B cell (primary cell): ENCODE measurements around the gene CORO2B. TPM values are rescaled to one million over a fixed set of nuclear protein-coding genes. Genes with fewer than 3 reads are reported as not detected.

Experiments
- ATAC-seq: fragments of 200-7000 bp; cut with Tn5 transposase; one replicate; pipeline ENCODE4 v1.10.0; 2021; ENCODE audit warnings: low read depth, mild to moderate bottlenecking, moderate number of reproducible peaks, moderate library complexity
- CTCF ChIA-PET: fragments of 350-600 bp; sonication (Branson Sonifier 250); formaldehyde crosslinking; loops from one replicate; lab custom pipeline; 2021; ENCODE audit warnings: antibody characterized with exemption, inconsistent platforms; lab: Charles Lee
- POLR2A ChIA-PET: fragments of 350-600 bp; sonication (Branson Sonifier 250); formaldehyde crosslinking; loops from one replicate; lab custom pipeline; 2021; ENCODE audit warnings: antibody characterized with exemption; lab: Charles Lee
- DNase-seq: peaks from one replicate; pipeline ENCODE4 v3.0.0; 2013
- H2AFZ ChIP-seq: 2 replicates; pipeline ENCODE4 v1.6.1; 2012; ENCODE audit warnings: mild to moderate bottlenecking, low read depth, low read length; ENCODE audit not compliant: insufficient read depth, poor library complexity, severe bottlenecking
- H3K27ac ChIP-seq, 2 donors: 1 replicate in 1 of 2; 2 replicates in 1 of 2; pipeline ENCODE4 v1.5.1; 2012 to 2013; ENCODE audit warnings: low read length in 2 of 2, mild to moderate bottlenecking in 2 of 2, moderate library complexity in 1 of 2
- H3K27me3 ChIP-seq, 4 experiments: fragments of 200-600 bp in 1 of 4; sonication (generic) in 1 of 4; replicated peaks in 1 of 4; 1 replicate in 2 of 4; 2 replicates in 2 of 4; pipeline versions ENCODE4 v1.6.1 to v1.7.0; 2013 to 2016; ENCODE audit warnings: low read length in 3 of 4, mild to moderate bottlenecking in 2 of 4, mixed read lengths in 1 of 4, moderate library complexity in 1 of 4; ENCODE audit not compliant: insufficient read depth in 4 of 4, control insufficient read depth in 3 of 4; ENCODE audit errors: control extremely low read depth in 1 of 4
- H3K36me3 ChIP-seq, 2 experiments: replicated peaks in 1 of 2; 1 replicate in 1 of 2; 2 replicates in 1 of 2; pipeline versions ENCODE4 v1.6.1 to v1.7.1; 2013; ENCODE audit warnings: low read length in 1 of 2; ENCODE audit not compliant: insufficient read depth in 2 of 2, control insufficient read depth in 1 of 2; ENCODE audit errors: control extremely low read depth in 1 of 2, extremely low read depth in 1 of 2
- H3K4me1 ChIP-seq, 2 donors: fragments of 200-600 bp in 1 of 2; sonication (generic) in 1 of 2; 1 replicate in 1 of 2; 2 replicates in 1 of 2; pipeline versions ENCODE4 v1.5.1 to v1.6.1; 2013 to 2017; ENCODE audit warnings: low read length in 2 of 2; ENCODE audit not compliant: control insufficient read depth in 2 of 2, insufficient read depth in 2 of 2
- H3K4me2 ChIP-seq: replicated peaks from 2 replicates; pipeline ENCODE3; 2012; ENCODE audit warnings: mild to moderate bottlenecking, low read depth, low read length; ENCODE audit not compliant: poor library complexity, severe bottlenecking
- H3K4me3 ChIP-seq, 5 experiments: fragments of 200-600 bp in 1 of 5; sonication (generic) in 1 of 5; 1 replicate in 3 of 5; 2 replicates in 2 of 5; pipeline versions ENCODE4 v1.5.1 to v1.7.0; 2011 to 2016; ENCODE audit warnings: low read length in 4 of 5, mild to moderate bottlenecking in 4 of 5, low read depth in 2 of 5, control low read depth in 1 of 5, moderate library complexity in 1 of 5; ENCODE audit not compliant: insufficient read depth in 1 of 5; ENCODE audit errors: control extremely low read depth in 1 of 5, extremely low read depth in 1 of 5
- H3K79me2 ChIP-seq: fragments of 200-600 bp; sonication (generic); one replicate; pipeline ENCODE4 v1.6.0; 2016; ENCODE audit warnings: low read length; ENCODE audit not compliant: control insufficient read depth, insufficient read depth
- H3K9ac ChIP-seq: fragments of 200-600 bp; sonication (generic); 2 replicates; pipeline ENCODE4 v1.6.1; 2017; ENCODE audit warnings: mild to moderate bottlenecking, low read length, moderate library complexity
- H3K9me3 ChIP-seq, 3 donors: one replicate each; pipeline versions ENCODE4 v1.6.1 to v1.7.1; 2013; ENCODE audit warnings: low read length in 2 of 3; ENCODE audit not compliant: control insufficient read depth in 2 of 3, insufficient read depth in 1 of 3; ENCODE audit errors: control extremely low read depth in 1 of 3
- H4K20me1 ChIP-seq: 2 replicates; pipeline ENCODE4 v1.6.0; 2012; ENCODE audit warnings: mild to moderate bottlenecking, low read length; ENCODE audit not compliant: insufficient read depth, control insufficient read depth, poor library complexity, severe bottlenecking
- H3K27ac Mint-ChIP-seq: one replicate; pipeline ENCODE4 v1.8.0; 2021; ENCODE audit warnings: mixed read lengths
- H3K27me3 Mint-ChIP-seq: one replicate; pipeline ENCODE4 v1.8.0; 2021; ENCODE audit warnings: mixed read lengths
- H3K4me1 Mint-ChIP-seq: one replicate; pipeline ENCODE4 v1.8.0; 2021; ENCODE audit warnings: mixed read lengths
- H3K4me3 Mint-ChIP-seq: one replicate; pipeline ENCODE4 v1.8.0; 2021; ENCODE audit warnings: mixed read lengths
- H3K9me3 Mint-ChIP-seq: one replicate; pipeline ENCODE4 v1.8.0; 2022; ENCODE audit warnings: mixed read lengths; ENCODE audit not compliant: insufficient read depth
- EZH2 ChIP-seq: IDR thresholded peaks from 2 replicates; pipeline ENCODE4 v1.6.1; 2012; ENCODE audit warnings: borderline replicate concordance, low read depth, mild to moderate bottlenecking, moderate library complexity, low read length; ENCODE audit not compliant: insufficient read depth, poor library complexity, severe bottlenecking
- WGBS: methylation state at CpG from one replicate; pipeline ENCODE4 v1.1.5; 2013; ENCODE audit warnings: missing lambda C conversion rate; ENCODE audit not compliant: insufficient coverage; 5-methylcytosine and 5-hydroxymethylcytosine counted together
- intact Hi-C: fragments of 100-400 bp; cut with micrococcal nuclease; formaldehyde crosslinking; loops from one replicate; pipeline ENCODE4 v1.10.0; 2022
- polyA plus RNA-seq: library from polyadenylated mRNA; depleted of rRNA; stranded (reverse); fragments of >200 nt; gene quantifications from 2 replicates; pipeline ENCODE4 v1.2.3, GENCODE V29; 2012
- total RNA-seq, 2 donors: library from RNA; stranded (reverse); fragments of 120-200 nt in 1 of 2; gene quantifications; 1 replicate in 1 of 2; 2 replicates in 1 of 2; pipeline versions ENCODE4 v1.2.3 to v1.2.4, GENCODE V29; 2013 to 2022
- TF ChIP-seq, protein P1 (sequence below): fragments of 200-600 bp; IDR thresholded peaks from one replicate; pipeline ENCODE4 v1.8.0; 2022; ENCODE audit warnings: antibody characterized with exemption, mild to moderate bottlenecking

The CORO2B gene
- total and polyA plus RNA-seq, 2 donors (not counting 1 experiment from before 2014, with no cell fraction given) = 9.5 to 11.3 TPM

- ChIA-PET CTCF (interaction anchor here (1.0 kb wide), 1 partner anchor 17 kb away, joined by 3 read pairs; no protein-coding TSS in a partner anchor), POLR2A (no interaction called here)
- no peak for ATAC-seq
- Mint-ChIP-seq H3K27me3 (peaks cover 27% of the 10 kb centered on the region), H3K4me1 (no peaks in the 10 kb centered on the region), H3K4me3 (no peak overlapping the region), H3K27ac (no peak overlapping the region), H3K9me3 (no peaks in the 10 kb centered on the region)
- Histone ChIP-seq H2AFZ (no peak overlapping the region), H3K27me3 (peaks cover 0 to 3% (median 0%) of the 10 kb centered on the region in 4 experiments), H3K9ac (no peak overlapping the region), H3K4me1 (no peaks in the 10 kb centered on the region), H3K4me3 (no peak overlapping the region), H3K79me2 (no peaks in the 10 kb centered on the region), H3K9me3 (peaks cover 1 to 9% (median 4%) of the 10 kb centered on the region in 3 donors), H4K20me1 (no peaks in the 10 kb centered on the region), H3K27ac (no peak overlapping the region), H3K36me3 (no peaks in the 10 kb centered on the region), H3K4me2 (no peak overlapping the region)
- 95% methylated on average over 4 of the region's 4 CpGs for WGBS
- TF ChIP-seq, protein P1, sequence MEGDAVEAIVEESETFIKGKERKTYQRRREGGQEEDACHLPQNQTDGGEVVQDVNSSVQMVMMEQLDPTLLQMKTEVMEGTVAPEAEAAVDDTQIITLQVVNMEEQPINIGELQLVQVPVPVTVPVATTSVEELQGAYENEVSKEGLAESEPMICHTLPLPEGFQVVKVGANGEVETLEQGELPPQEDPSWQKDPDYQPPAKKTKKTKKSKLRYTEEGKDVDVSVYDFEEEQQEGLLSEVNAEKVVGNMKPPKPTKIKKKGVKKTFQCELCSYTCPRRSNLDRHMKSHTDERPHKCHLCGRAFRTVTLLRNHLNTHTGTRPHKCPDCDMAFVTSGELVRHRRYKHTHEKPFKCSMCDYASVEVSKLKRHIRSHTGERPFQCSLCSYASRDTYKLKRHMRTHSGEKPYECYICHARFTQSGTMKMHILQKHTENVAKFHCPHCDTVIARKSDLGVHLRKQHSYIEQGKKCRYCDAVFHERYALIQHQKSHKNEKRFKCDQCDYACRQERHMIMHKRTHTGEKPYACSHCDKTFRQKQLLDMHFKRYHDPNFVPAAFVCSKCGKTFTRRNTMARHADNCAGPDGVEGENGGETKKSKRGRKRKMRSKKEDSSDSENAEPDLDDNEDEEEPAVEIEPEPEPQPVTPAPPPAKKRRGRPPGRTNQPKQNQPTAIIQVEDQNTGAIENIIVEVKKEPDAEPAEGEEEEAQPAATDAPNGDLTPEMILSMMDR = no peak
- no peak for TF ChIP-seq EZH2
- no peak for DNase-seq
- intact Hi-C loops = no loop called here
These were observed 36.0 kb upstream of the CORO2B start for GRCh38 chr15:68542771-68543164.

GRCh38 chr15:68543165-68544008 is 35.4 kb upstream of the CORO2B start:
- no peak overlapping the region for H2AFZ ChIP-seq
- no peak overlapping the region for H3K9ac ChIP-seq
- intact Hi-C loops = no loop called here
- H3K27ac ChIP-seq = no peak overlapping the region
- no peaks in the 10 kb centered on the region for H4K20me1 ChIP-seq
- Mint-ChIP-seq H3K27ac (no peak overlapping the region), H3K4me1 (no peaks in the 10 kb centered on the region), H3K4me3 (no peak overlapping the region), H3K9me3 (no peaks in the 10 kb centered on the region), H3K27me3 (peaks cover 30% of the 10 kb centered on the region)
- POLR2A ChIA-PET = no interaction called here
- CTCF ChIA-PET = interaction anchor here (1.0 kb wide), 1 partner anchor 16 kb away, joined by 3 read pairs; no protein-coding TSS in a partner anchor
- no peak overlapping the region for H3K4me3 ChIP-seq
- no peaks in the 10 kb centered on the region for H3K4me1 ChIP-seq
- no peaks in the 10 kb centered on the region for H3K79me2 ChIP-seq
- peaks cover 0 to 3% (median 0%) of the 10 kb centered on the region in 4 experiments for H3K27me3 ChIP-seq
- H3K4me2 ChIP-seq = no peak overlapping the region
- TF ChIP-seq, protein P1 = no peak
- no peak for TF ChIP-seq EZH2
- ATAC-seq = no peak
- no peaks in the 10 kb centered on the region for H3K36me3 ChIP-seq
- peaks cover 1 to 6% (median 4%) of the 10 kb centered on the region in 3 donors for H3K9me3 ChIP-seq
- no peak for DNase-seq
- WGBS = 84% methylated on average over 8 of the region's 8 CpGs
